ENCODE data around the gene MRPS18B. TPM values are rescaled to one million over a fixed set of nuclear protein-coding genes. Genes with fewer than 3 reads are reported as not detected.
A peak's percentile ranks its signal among the peaks of the same experiment; 100 is the strongest.
"Not testable (repeated sequence)": the region's sequence is repeated elsewhere in the genome, so short reads cannot be mapped to it uniquely, and the experiment has no call there.

The MRPS18B gene
- total and polyA plus RNA-seq, 2 donors from 2014 or later = 62.1 to 135 TPM

DNA sequence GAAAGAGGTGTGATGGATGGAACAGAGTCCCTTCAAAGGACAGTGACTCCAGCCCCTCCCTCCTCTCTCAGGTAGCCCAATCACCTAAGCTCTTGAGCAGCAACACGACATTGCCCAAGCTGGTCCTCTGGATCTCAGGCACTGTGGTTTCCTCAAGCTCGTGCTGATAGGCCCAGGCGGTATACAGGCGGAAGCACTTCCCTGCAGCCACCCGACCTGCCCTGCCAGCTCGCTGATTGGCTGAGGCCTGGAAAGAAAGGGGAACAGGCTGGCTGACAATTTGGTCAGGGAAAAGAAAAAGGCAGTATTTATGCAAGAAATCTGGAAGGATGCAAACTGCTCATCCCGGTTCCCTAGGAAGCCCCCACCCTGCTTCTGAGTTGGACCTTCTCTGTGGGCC is 38.9 kb downstream of the MRPS18B start:
- Histone ChIP-seq H3K27ac (ENCODE audit: low read depth in 2 of 2, low read length in 2 of 2) (no peak overlapping the region), H3K9me3 (ENCODE audit: control insufficient read depth in 2 of 3, insufficient read depth in 1 of 3, low read length in 3 of 3) (no peaks in the 10 kb centered on the region), H3K4me3 (ENCODE audit: low read length in 3 of 3) (no peak overlapping the region), H3K36me3 (ENCODE audit: control insufficient read depth in 2 of 3, insufficient read depth in 3 of 3, low read length in 3 of 3) (peaks cover 13 to 73% (median 59%) of the 10 kb centered on the region in 3 donors), H3K4me1 (ENCODE audit: control insufficient read depth in 2 of 3, insufficient read depth in 2 of 3, low read depth in 1 of 3, low read length in 3 of 3) (no peaks in the 10 kb centered on the region), H3K9ac (ENCODE audit: low read length in 3 of 3) (no peak overlapping the region), H3K27me3 (ENCODE audit: control insufficient read depth, insufficient read depth, low read length) (no peaks in the 10 kb centered on the region)
- TF ChIP-seq, protein P1, sequence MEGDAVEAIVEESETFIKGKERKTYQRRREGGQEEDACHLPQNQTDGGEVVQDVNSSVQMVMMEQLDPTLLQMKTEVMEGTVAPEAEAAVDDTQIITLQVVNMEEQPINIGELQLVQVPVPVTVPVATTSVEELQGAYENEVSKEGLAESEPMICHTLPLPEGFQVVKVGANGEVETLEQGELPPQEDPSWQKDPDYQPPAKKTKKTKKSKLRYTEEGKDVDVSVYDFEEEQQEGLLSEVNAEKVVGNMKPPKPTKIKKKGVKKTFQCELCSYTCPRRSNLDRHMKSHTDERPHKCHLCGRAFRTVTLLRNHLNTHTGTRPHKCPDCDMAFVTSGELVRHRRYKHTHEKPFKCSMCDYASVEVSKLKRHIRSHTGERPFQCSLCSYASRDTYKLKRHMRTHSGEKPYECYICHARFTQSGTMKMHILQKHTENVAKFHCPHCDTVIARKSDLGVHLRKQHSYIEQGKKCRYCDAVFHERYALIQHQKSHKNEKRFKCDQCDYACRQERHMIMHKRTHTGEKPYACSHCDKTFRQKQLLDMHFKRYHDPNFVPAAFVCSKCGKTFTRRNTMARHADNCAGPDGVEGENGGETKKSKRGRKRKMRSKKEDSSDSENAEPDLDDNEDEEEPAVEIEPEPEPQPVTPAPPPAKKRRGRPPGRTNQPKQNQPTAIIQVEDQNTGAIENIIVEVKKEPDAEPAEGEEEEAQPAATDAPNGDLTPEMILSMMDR (IDR thresholded peaks at IDR 0.05; ENCODE audit: borderline replicate concordance, extremely low read depth, insufficient read depth) = no peak
- intact Hi-C loops (cut with DNase I) = no loop called here
- FAIRE-seq (no peak), DNase-seq (no peak)

DNA sequence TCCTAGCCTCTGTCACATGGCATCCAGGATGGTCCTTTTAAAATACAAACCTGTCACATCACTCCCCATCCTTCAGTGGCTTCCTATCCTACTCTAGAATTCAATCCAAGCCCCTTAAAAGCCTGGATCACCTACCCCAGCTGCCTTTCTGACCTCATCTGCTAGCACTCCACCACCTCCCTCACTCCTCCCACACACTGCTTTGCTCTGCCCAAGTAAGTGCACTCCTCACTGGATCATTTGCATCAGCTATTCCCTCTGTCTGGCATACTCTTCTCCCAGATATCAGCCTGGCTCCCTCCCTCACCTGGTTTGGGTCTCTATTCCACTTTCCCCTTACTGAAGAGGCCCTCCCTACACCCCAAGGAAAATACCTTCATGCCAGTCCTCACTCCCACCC is 39.8 kb downstream of the MRPS18B start:
- H3K36me3 ChIP-seq (ENCODE audit: control insufficient read depth in 2 of 3, insufficient read depth in 3 of 3, low read length in 3 of 3) = peaks cover 15 to 73% (median 61%) of the 10 kb centered on the region in 3 donors
- H3K27ac ChIP-seq (ENCODE audit: low read depth in 2 of 2, low read length in 2 of 2) = no peak overlapping the region
- DNase-seq (peak in 3 of 5 donors; percentile 62 to 80 (median 75)), FAIRE-seq (no peak)
- no peaks in the 10 kb centered on the region for H3K4me1 ChIP-seq (ENCODE audit: control insufficient read depth in 2 of 3, insufficient read depth in 2 of 3, low read depth in 1 of 3, low read length in 3 of 3)
- TF ChIP-seq, protein P1 (IDR thresholded peaks at IDR 0.05; ENCODE audit: borderline replicate concordance, extremely low read depth, insufficient read depth) = no peak
- no peaks in the 10 kb centered on the region for H3K9me3 ChIP-seq (ENCODE audit: control insufficient read depth in 2 of 3, insufficient read depth in 1 of 3, low read length in 3 of 3)
- H3K4me3 ChIP-seq (ENCODE audit: low read length in 3 of 3) = no peak overlapping the region
- intact Hi-C loops (cut with DNase I) = no loop called here
- no peak overlapping the region for H3K9ac ChIP-seq (ENCODE audit: low read length in 3 of 3)
- no peaks in the 10 kb centered on the region for H3K27me3 ChIP-seq (ENCODE audit: control insufficient read depth, insufficient read depth, low read length)

DNA sequence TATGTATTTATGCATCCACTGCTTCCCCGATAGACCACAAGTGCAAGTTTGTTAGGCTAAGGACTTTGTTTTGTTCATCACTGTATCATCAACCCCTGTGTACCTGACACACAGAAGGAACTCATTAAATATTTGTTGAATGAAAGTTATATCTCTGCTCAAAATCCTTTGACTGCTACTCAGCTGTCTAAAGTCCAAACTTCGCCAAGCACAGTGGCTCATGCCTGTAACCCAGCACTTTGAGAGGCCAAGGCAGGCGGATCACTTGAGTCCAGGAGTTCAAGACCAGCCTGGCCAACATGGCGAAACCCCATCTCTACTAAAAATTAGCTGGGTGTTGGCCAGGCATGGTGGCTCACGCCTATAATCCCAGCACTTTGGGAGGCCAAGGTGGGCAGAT is 40.3 kb downstream of the MRPS18B start:
- H3K4me3 ChIP-seq (ENCODE audit: low read length in 3 of 3); H3K9me3 ChIP-seq (ENCODE audit: control insufficient read depth in 2 of 3, insufficient read depth in 1 of 3, low read length in 3 of 3); intact Hi-C loops (cut with DNase I); FAIRE-seq; H3K4me1 ChIP-seq (ENCODE audit: control insufficient read depth in 2 of 3, insufficient read depth in 2 of 3, low read depth in 1 of 3, low read length in 3 of 3); H3K9ac ChIP-seq (ENCODE audit: low read length in 3 of 3); H3K27me3 ChIP-seq (ENCODE audit: control insufficient read depth, insufficient read depth, low read length); DNase-seq; H3K27ac ChIP-seq (ENCODE audit: low read depth in 2 of 2, low read length in 2 of 2): not testable (repeated sequence)
- peaks cover 15 to 74% (median 61%) of the 10 kb centered on the region in 3 donors for H3K36me3 ChIP-seq (ENCODE audit: control insufficient read depth in 2 of 3, insufficient read depth in 3 of 3, low read length in 3 of 3)

GRCh38 chr6:30664994-30665767 is 47.5 kb downstream of the MRPS18B start:
- no peak for FAIRE-seq
- Histone ChIP-seq H3K27me3 (ENCODE audit: control insufficient read depth, insufficient read depth, low read length) (no peaks in the 10 kb centered on the region), H3K27ac (ENCODE audit: low read depth in 2 of 2, low read length in 2 of 2) (no peak overlapping the region), H3K4me1 (ENCODE audit: control insufficient read depth in 2 of 3, insufficient read depth in 2 of 3, low read depth in 1 of 3, low read length in 3 of 3) (no peaks in the 10 kb centered on the region), H3K9ac (ENCODE audit: low read length in 3 of 3) (no peak overlapping the region), H3K36me3 (ENCODE audit: control insufficient read depth in 2 of 3, insufficient read depth in 3 of 3, low read length in 3 of 3) (peaks cover 9 to 61% (median 40%) of the 10 kb centered on the region in 3 donors), H3K4me3 (ENCODE audit: low read length in 3 of 3) (no peak overlapping the region), H3K9me3 (ENCODE audit: control insufficient read depth in 2 of 3, insufficient read depth in 1 of 3, low read length in 3 of 3) (no peaks in the 10 kb centered on the region)
- no peak for DNase-seq
- TF ChIP-seq, protein P1 (IDR thresholded peaks at IDR 0.05; ENCODE audit: borderline replicate concordance, extremely low read depth, insufficient read depth) = no peak
- intact Hi-C loops (cut with DNase I) = no loop called here

DNA sequence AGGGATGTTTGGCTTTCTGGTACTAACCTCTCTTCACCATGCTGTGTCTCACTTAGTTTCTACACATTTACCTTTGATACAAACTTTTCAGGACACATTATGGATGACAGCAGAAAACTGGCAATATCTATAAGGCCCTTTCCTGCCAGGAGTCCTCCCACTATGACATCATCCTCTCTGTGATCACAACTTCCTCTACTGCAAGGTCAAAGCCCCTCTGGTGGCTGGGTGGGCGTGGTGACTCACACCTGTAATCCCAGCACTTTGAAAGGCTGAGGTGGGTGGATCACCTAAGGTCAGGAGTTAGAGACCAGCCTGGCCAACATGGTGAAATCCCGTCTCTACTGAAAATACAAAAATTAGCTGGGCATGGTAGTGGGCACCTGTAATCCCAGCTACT is 48.7 kb downstream of the MRPS18B start:
- FAIRE-seq; H3K9me3 ChIP-seq (ENCODE audit: control insufficient read depth in 2 of 3, insufficient read depth in 1 of 3, low read length in 3 of 3); intact Hi-C loops (cut with DNase I): not testable (repeated sequence)

More for the DNA sequence above, 48.7 kb downstream of the MRPS18B start:
- H3K4me3 ChIP-seq (ENCODE audit: low read length in 3 of 3); H3K9ac ChIP-seq (ENCODE audit: low read length in 3 of 3); H3K27me3 ChIP-seq (ENCODE audit: control insufficient read depth, insufficient read depth, low read length); DNase-seq; H3K4me1 ChIP-seq (ENCODE audit: control insufficient read depth in 2 of 3, insufficient read depth in 2 of 3, low read depth in 1 of 3, low read length in 3 of 3); H3K27ac ChIP-seq (ENCODE audit: low read depth in 2 of 2, low read length in 2 of 2): not testable (repeated sequence)
- peaks cover 9 to 62% (median 42%) of the 10 kb centered on the region in 3 donors for H3K36me3 ChIP-seq (ENCODE audit: control insufficient read depth in 2 of 3, insufficient read depth in 3 of 3, low read length in 3 of 3)
